GM12878 (cell line): Measurements from ENCODE around the gene MAST4. TPM values are rescaled to one million over a fixed set of nuclear protein-coding genes. Genes with fewer than 3 reads are reported as not detected.

Source experiments
- ATAC-seq: fragments of 200-7000 bp; cut with Tn5 transposase; 3 replicates; pipeline ENCODE4 v1.9.1; 2020; ENCODE audit warnings: mild to moderate bottlenecking, moderate library complexity
- BruUV-seq: library from RNA; stranded (reverse); fragments of 400-500 nt; replicated peaks from 2 replicates; lab custom pipeline; 2021; lab: Mats Ljungman, UMichigan
- CTCF ChIA-PET: fragments of 300-600 bp; sonication (Branson Sonifier 250); formaldehyde crosslinking; extraction: SDS; loops from one replicate; lab custom pipeline; 2021; ENCODE audit warnings: inconsistent platforms; lab: Yijun Ruan, JAX
- POLR2A ChIA-PET: fragments of 350-600 bp; formaldehyde crosslinking; extraction: SDS; loops from one replicate; lab custom pipeline; 2021; ENCODE audit warnings: inconsistent platforms; lab: Charles Lee
- RAD21 ChIA-PET: fragments of 300-600 bp; sonication (Branson Sonifier 250); formaldehyde crosslinking; loops from one replicate; lab custom pipeline; 2023; ENCODE audit warnings: antibody characterized with exemption; ENCODE audit not compliant: unreplicated experiment; lab: Charles Lee
- SMC1A ChIA-PET: fragments of 300-600 bp; sonication (Branson Sonifier 250); formaldehyde crosslinking; loops from one replicate; lab custom pipeline; 2023; ENCODE audit not compliant: unreplicated experiment, uncharacterized antibody; lab: Charles Lee
- DNase-seq: peaks from one replicate; pipeline ENCODE4 v3.0.0-alpha.2; 2011; ENCODE audit warnings: low read depth, low spot score
- FAIRE-seq: peaks from 3 replicates; lab custom pipeline; 2011; peaks lifted over from hg19 to GRCh38; lab: Jason Lieb, UNC
- H2AFZ ChIP-seq: 2 replicates; pipeline ENCODE4 v1.6.0; 2011; ENCODE audit warnings: low read depth, low read length, control low read depth; ENCODE audit not compliant: control insufficient read depth
- H3K27ac ChIP-seq: 2 replicates; pipeline ENCODE4 v1.5.1; 2011; ENCODE audit warnings: control low read depth; ENCODE audit not compliant: control insufficient read depth, insufficient read depth
- H3K27me3 ChIP-seq, 2 experiments: replicated peaks in 1 of 2; 2 replicates each; pipeline versions ENCODE4 v1.6.0 to v1.6.1; 2011; ENCODE audit warnings: low read length in 1 of 2; ENCODE audit not compliant: control insufficient read depth in 2 of 2, insufficient read depth in 2 of 2
- H3K36me3 ChIP-seq, 2 experiments: 2 replicates each; pipeline ENCODE4 v1.5.1; 2011; ENCODE audit warnings: low read length in 1 of 2; ENCODE audit not compliant: control insufficient read depth in 2 of 2, insufficient read depth in 2 of 2
- H3K4me1 ChIP-seq: 2 replicates; pipeline ENCODE4 v1.6.1; 2011; ENCODE audit warnings: mild to moderate bottlenecking, low read length, moderate library complexity, mixed read lengths; ENCODE audit not compliant: control insufficient read depth, insufficient read depth
- H3K4me2 ChIP-seq: 2 replicates; pipeline ENCODE4 v1.6.0; 2011; ENCODE audit warnings: control low read depth; ENCODE audit not compliant: control insufficient read depth, insufficient read depth
- H3K4me3 ChIP-seq: fragments of 200-600 bp; sonication (generic); 2 replicates; pipeline ENCODE4 v1.5.1; 2016
- H3K79me2 ChIP-seq: 2 replicates; pipeline ENCODE4 v1.6.0; 2011; ENCODE audit warnings: low read length; ENCODE audit not compliant: control insufficient read depth, insufficient read depth
- H3K9ac ChIP-seq: 2 replicates; pipeline ENCODE4 v1.8.0; 2011; ENCODE audit warnings: low read length, control low read depth, mixed read lengths; ENCODE audit not compliant: control insufficient read depth, insufficient read depth
- H3K9me3 ChIP-seq: replicated peaks from 3 replicates; pipeline ENCODE4 v1.5.1; 2011; ENCODE audit warnings: mild to moderate bottlenecking, low read length; ENCODE audit not compliant: control insufficient read depth, insufficient read depth
- H4K20me1 ChIP-seq: 2 replicates; pipeline ENCODE4 v1.6.0; 2011; ENCODE audit not compliant: control insufficient read depth, insufficient read depth
- BMI1 ChIP-seq: fragments of 450-650 bp; IDR thresholded peaks from 2 replicates; pipeline ENCODE4 v1.6.1; 2016; ENCODE audit warnings: mild to moderate bottlenecking, moderate library complexity, borderline replicate concordance
- E2F8 ChIP-seq: fragments of 450-650 bp; IDR thresholded peaks from 2 replicates; pipeline ENCODE4 v1.6.1; 2018; ENCODE audit warnings: mild to moderate bottlenecking, low read depth, moderate library complexity; ENCODE audit not compliant: partially characterized antibody
- KLF5 ChIP-seq: fragments of 450-650 bp; IDR thresholded peaks from 2 replicates; pipeline ENCODE4 v1.6.1; 2014; ENCODE audit warnings: mild to moderate bottlenecking; ENCODE audit not compliant: partially characterized antibody
- MEF2A ChIP-seq: IDR thresholded peaks from 2 replicates; pipeline ENCODE4 v1.6.1; 2011; ENCODE audit warnings: low read depth, mild to moderate bottlenecking, low read length, moderate library complexity; ENCODE audit not compliant: insufficient read depth
- POLR2A ChIP-seq: IDR thresholded peaks from 2 replicates; pipeline ENCODE4 v1.6.1; 2011; ENCODE audit warnings: low read depth, mild to moderate bottlenecking, low read length
- POU2F2 ChIP-seq: IDR thresholded peaks from 3 replicates; pipeline ENCODE4 v1.6.1; 2011; ENCODE audit warnings: low read depth, mild to moderate bottlenecking, low read length, borderline replicate concordance
- RAD51 ChIP-seq: fragments of 450-650 bp; IDR thresholded peaks from 2 replicates; pipeline ENCODE4 v1.6.1; 2016; ENCODE audit warnings: moderate library complexity, mild to moderate bottlenecking, inconsistent platforms
- RB1 ChIP-seq: fragments of 450-650 bp; formaldehyde crosslinking; IDR thresholded peaks from 2 replicates; pipeline ENCODE4 v1.6.1; 2017; ENCODE audit warnings: mild to moderate bottlenecking, borderline replicate concordance
- RFX5 ChIP-seq: IDR thresholded peaks from 2 replicates; pipeline ENCODE4 v1.6.1; 2011; ENCODE audit warnings: low read depth, low read length, improper control_type of control experiment
- TARDBP ChIP-seq: IDR thresholded peaks from 2 replicates; pipeline ENCODE4 v1.6.1; 2016; ENCODE audit warnings: borderline replicate concordance
- TBL1XR1 ChIP-seq: IDR thresholded peaks from 2 replicates; pipeline ENCODE4 v1.6.1; 2012; ENCODE audit warnings: low read depth, low read length, improper control_type of control experiment
- TCF12 ChIP-seq: IDR thresholded peaks from 2 replicates; pipeline ENCODE4 v1.6.1; 2011; ENCODE audit warnings: low read depth, mild to moderate bottlenecking, low read length
- ZBTB33 ChIP-seq: fragments of 450-650 bp; IDR thresholded peaks from 2 replicates; pipeline ENCODE4 v1.6.1; 2017; ENCODE audit warnings: mild to moderate bottlenecking
- WGBS: methylation state at CpG from one replicate; pipeline ENCODE4 v1.1.6; 2016; ENCODE audit warnings: low lambda C conversion rate; ENCODE audit not compliant: insufficient replicate concordance, insufficient coverage; ENCODE audit errors: missing lambda C conversion rate; 5-methylcytosine and 5-hydroxymethylcytosine counted together
- in situ Hi-C: fragments of 300-500 bp; cut with MboI; formaldehyde crosslinking; loops from 9 replicates; pipeline ENCODE4 v1.14.3; 2018; ENCODE audit warnings: mixed read lengths
- intact Hi-C: fragments of 100-400 bp; cut with micrococcal nuclease; formaldehyde crosslinking; loops from one replicate; pipeline ENCODE4 v1.14.2; 2022; ENCODE audit not compliant: unreplicated experiment
- polyA plus RNA-seq, 11 experiments: library from polyadenylated mRNA; depleted of rRNA in 4 of 11; unstranded in 6 of 11; stranded (reverse) in 5 of 11; fragments of >200 nt; fragmentation: Nextera tagmentation in 4 of 11; fragmentation: Illumina TruSeq in 1 of 11; extraction: Ambion mirVana in 4 of 11; extraction: Trizol in 1 of 11; gene quantifications; 1 replicate in 1 of 11; 2 replicates in 10 of 11; pipeline versions ENCODE4 v1.2.1 to v1.2.3, GENCODE V29; 2011 to 2016; ENCODE audit warnings: inconsistent platforms in 2 of 11, missing spikeins in 2 of 11, low read depth in 1 of 11
- total RNA-seq, 4 experiments: library from RNA; depleted of rRNA in 3 of 4; stranded (reverse); fragments of >200 nt in 3 of 4; fragmentation: Illumina TruSeq in 1 of 4; extraction: Trizol in 1 of 4; gene quantifications; 2 replicates each; pipeline versions ENCODE4 v1.2.1 to v1.2.3, GENCODE V29; 2013 to 2021
- TF ChIP-seq, protein P1 (sequence below): fragments of 450-650 bp; IDR thresholded peaks from 2 replicates; pipeline ENCODE4 v1.6.1; 2017; ENCODE audit warnings: low read depth, mild to moderate bottlenecking, moderate library complexity

The MAST4 gene
- total and polyA plus RNA-seq, 10 of the 15 experiments (the other 5 are each of a cell fraction or from before 2014, with no cell fraction given) = 0.02 to 1.6 (median 0.29) TPM; not detected in 1

DNA sequence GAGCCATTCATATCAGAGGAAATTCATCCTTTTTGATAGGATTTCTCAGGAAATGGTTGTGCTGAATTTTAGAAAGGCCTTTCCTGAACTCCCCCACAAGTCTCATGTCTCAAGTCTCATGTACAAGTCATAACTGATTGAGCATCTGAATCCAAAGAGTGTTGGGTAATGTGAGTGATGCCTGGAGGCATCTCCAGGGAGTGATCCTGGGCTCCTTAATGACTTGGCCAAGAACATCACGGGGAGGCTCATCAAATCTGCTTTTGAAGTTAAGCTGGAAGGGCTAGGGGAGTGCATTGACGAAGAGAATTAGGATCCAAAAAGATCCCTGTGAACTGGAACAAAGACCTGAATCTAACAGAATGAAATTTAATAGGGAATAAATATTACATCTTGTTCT, 79.2 kb downstream of the MAST4 start:
- no peak overlapping the region for H3K4me3 ChIP-seq
- no peak for TF ChIP-seq E2F8
- no peak for TF ChIP-seq RB1
- TF ChIP-seq TBL1XR1 = no peak
- TF ChIP-seq, protein P1, sequence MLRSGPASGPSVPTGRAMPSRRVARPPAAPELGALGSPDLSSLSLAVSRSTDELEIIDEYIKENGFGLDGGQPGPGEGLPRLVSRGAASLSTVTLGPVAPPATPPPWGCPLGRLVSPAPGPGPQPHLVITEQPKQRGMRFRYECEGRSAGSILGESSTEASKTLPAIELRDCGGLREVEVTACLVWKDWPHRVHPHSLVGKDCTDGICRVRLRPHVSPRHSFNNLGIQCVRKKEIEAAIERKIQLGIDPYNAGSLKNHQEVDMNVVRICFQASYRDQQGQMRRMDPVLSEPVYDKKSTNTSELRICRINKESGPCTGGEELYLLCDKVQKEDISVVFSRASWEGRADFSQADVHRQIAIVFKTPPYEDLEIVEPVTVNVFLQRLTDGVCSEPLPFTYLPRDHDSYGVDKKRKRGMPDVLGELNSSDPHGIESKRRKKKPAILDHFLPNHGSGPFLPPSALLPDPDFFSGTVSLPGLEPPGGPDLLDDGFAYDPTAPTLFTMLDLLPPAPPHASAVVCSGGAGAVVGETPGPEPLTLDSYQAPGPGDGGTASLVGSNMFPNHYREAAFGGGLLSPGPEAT = no peak
- TF ChIP-seq RAD51 = no peak
- no peak for TF ChIP-seq BMI1
- TF ChIP-seq POLR2A = no peak
- no peak for TF ChIP-seq ZBTB33
- no peak for TF ChIP-seq TCF12
- TF ChIP-seq RFX5 = no peak
- no peak for TF ChIP-seq MEF2A
- no peak for TF ChIP-seq POU2F2
- TF ChIP-seq TARDBP = no peak
- TF ChIP-seq KLF5 = no peak
- TF ChIP-seq, all 136 proteins: peak for 0
- in situ Hi-C loops = no loop called here
- ChIA-PET RAD21 (no interaction called here), CTCF (interaction anchor here (1.5 kb wide), 1 partner anchor 23 kb away, joined by 3 read pairs; no protein-coding TSS in a partner anchor), SMC1A (no interaction called here), POLR2A (no interaction called here)
- no peaks in the 10 kb centered on the region for H3K27me3 ChIP-seq
- ATAC-seq (no peak), FAIRE-seq (no peak), DNase-seq (no peak)
- 25% methylated on average over 2 of the region's 2 CpGs for WGBS
- H3K36me3 ChIP-seq = no peaks in the 10 kb centered on the region
- H2AFZ ChIP-seq = no peak overlapping the region
- BruUV-seq = no TSS peak
- no peak overlapping the region for H3K9ac ChIP-seq
- H3K9me3 ChIP-seq = no peaks in the 10 kb centered on the region
- no peaks in the 10 kb centered on the region for H3K79me2 ChIP-seq
- H3K27ac ChIP-seq = no peak overlapping the region
- H3K4me1 ChIP-seq = no peaks in the 10 kb centered on the region
- H3K4me2 ChIP-seq = no peak overlapping the region
- no peaks in the 10 kb centered on the region for H4K20me1 ChIP-seq
- intact Hi-C loops = no loop called here
